ENCODE measurements around the gene SOX14.

DNA sequence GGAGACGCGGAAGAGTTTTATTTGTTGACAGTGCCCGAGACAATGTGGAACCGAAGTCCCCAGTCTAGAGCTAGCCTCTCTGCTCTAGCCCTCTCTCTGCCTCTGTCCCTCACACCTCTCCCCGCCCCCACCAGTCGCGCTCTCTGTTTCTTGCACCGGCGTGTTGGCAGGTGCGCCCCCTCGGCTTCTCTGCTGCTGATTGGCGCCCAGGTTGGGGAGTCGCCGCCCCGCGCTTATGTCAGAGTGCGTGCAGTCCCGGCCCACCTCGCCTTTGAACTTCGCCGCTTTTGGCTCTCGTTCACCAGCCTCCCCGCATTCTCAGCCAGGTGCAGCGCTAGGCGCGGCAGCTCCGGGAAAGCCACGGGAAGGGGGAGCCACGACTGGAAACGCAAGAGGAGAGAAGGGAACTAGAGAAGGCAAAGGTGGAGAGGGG, at the start of gene SOX14:
- TF ChIP-seq CTCF (IDR thresholded peaks at IDR 0.05; ENCODE audit: low read depth, low read length, poor library complexity, severe bottlenecking) (no peak), EZH2phosphoT487 (IDR thresholded peaks at IDR 0.05; ENCODE audit: borderline replicate concordance, low read length) (no peak)

Measured in DOHH2 (cell line).